NT2/D1 (cell line): ENCODE measurements around the gene F12.

Experiments used
- SUZ12 ChIP-seq: IDR thresholded peaks from 2 replicates; pipeline ENCODE4 v1.6.1; 2011; ENCODE audit not compliant: insufficient read length, insufficient read depth; ENCODE audit errors: extremely low read depth
- YY1 ChIP-seq: IDR thresholded peaks from 2 replicates; pipeline ENCODE4 v1.6.1; 2011; ENCODE audit not compliant: insufficient read length, insufficient read depth
- ZNF274 ChIP-seq: IDR thresholded peaks from 2 replicates; pipeline ENCODE4 v1.6.1; 2011; ENCODE audit warnings: mild to moderate bottlenecking, low read depth, low read length

DNA sequence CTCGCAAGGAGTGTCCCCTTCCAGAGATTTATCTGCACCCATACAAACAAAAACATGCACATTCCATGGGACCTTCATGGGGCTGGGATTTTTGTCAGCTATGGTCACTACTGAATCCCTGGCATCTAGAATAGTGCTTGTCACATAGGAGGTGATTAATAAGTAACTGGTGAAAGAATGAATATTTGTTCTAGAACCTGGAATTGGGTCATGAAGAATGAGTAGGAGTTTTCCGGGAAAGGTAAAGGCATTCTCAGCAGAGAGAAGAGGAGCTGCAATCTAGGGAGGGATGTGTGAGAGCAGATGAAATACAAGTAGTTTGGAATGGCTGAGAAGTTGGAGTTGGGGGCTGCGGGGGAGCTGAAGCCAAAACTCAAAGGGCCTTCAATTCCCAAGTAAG lies 55.1 kb downstream of the F12 start:
- TF ChIP-seq YY1, result no peak
- TF ChIP-seq ZNF274, result no peak
- TF ChIP-seq SUZ12, result no peak
